Measurements from ENCODE around the gene ATG101. TPM values are rescaled to one million over a fixed set of nuclear protein-coding genes. Genes with fewer than 3 reads are reported as not detected.
A peak's percentile ranks its signal among the peaks of the same experiment; 100 is the strongest.

ATG101 gene
- total and polyA plus RNA-seq, 3 donors from 2014 or later = 52.6 to 64.5 (median 64.5) TPM

- Histone ChIP-seq H3K4me1 (peaks cover 66% of the 10 kb centered on the region), H3K36me3 (ENCODE audit: low read depth, missing control alignments) (no peaks in the 10 kb centered on the region), H3K9me3 (no peaks in the 10 kb centered on the region), H3K27me3 (no peaks in the 10 kb centered on the region), H3K27ac (peak overlapping the region; percentile 87 to 88), H3K4me3 (no peak overlapping the region)
- 28 to 31% methylated on average over 16 to 18 of the region's 18 CpGs for WGBS, 2 donors
- TF ChIP-seq POLR2A (IDR thresholded peaks at IDR 0.05) = no peak
- no peak for TF ChIP-seq CTCF (IDR thresholded peaks at IDR 0.05)
- peak; percentile 92 for DNase-seq
- intact Hi-C loops (cut with DNase I; ENCODE audit: low total_unique reads) = no loop called here
Measured at GRCh38 chr12:52044292-52044983, 25.3 kb upstream of the ATG101 start.

GRCh38 chr12:52045794-52046199 is 24.0 kb upstream of the ATG101 start:
- Histone ChIP-seq H3K36me3 (ENCODE audit: low read depth, missing control alignments) (no peaks in the 10 kb centered on the region), H3K4me1 (peaks cover 67% of the 10 kb centered on the region), H3K4me3 (no peak overlapping the region), H3K27me3 (no peaks in the 10 kb centered on the region), H3K9me3 (no peaks in the 10 kb centered on the region), H3K27ac (peak overlapping the region; percentile 87 to 88)
- DNase-seq = no peak
- 44 to 53% methylated on average over 2 to 4 of the region's 4 CpGs for WGBS, 2 donors
- intact Hi-C loops (cut with DNase I; ENCODE audit: low total_unique reads) = no loop called here
- no peak for TF ChIP-seq POLR2A (IDR thresholded peaks at IDR 0.05)
- TF ChIP-seq CTCF (IDR thresholded peaks at IDR 0.05) = no peak

- Histone ChIP-seq H3K27me3 (no peaks in the 10 kb centered on the region), H3K4me1 (peaks cover 62% of the 10 kb centered on the region), H3K4me3 (no peak overlapping the region), H3K36me3 (ENCODE audit: low read depth, missing control alignments) (no peaks in the 10 kb centered on the region), H3K27ac (peak overlapping the region in 1 of 2 donors; percentile 1), H3K9me3 (no peaks in the 10 kb centered on the region)
- WGBS, 2 donors = 90 to 94% methylated on average over 7 of the region's 7 CpGs
- TF ChIP-seq CTCF (IDR thresholded peaks at IDR 0.05) = no peak
- no peak for TF ChIP-seq POLR2A (IDR thresholded peaks at IDR 0.05)
- no peak for DNase-seq
- intact Hi-C loops (cut with DNase I; ENCODE audit: low total_unique reads) = no loop called here
Measured at GRCh38 chr12:52046859-52047258, 22.9 kb upstream of the ATG101 start.

GRCh38 chr12:52049286-52049685 is 20.5 kb upstream of the ATG101 start:
- WGBS, 2 donors = 63 to 71% methylated on average over 3 to 4 of the region's 4 CpGs
- H3K27me3 ChIP-seq = no peaks in the 10 kb centered on the region
- H3K4me3 ChIP-seq = no peak overlapping the region
- H3K9me3 ChIP-seq = no peaks in the 10 kb centered on the region
- DNase-seq = no peak
- H3K27ac ChIP-seq = peak overlapping the region; percentile 94 to 96
- H3K36me3 ChIP-seq (ENCODE audit: low read depth, missing control alignments) = no peaks in the 10 kb centered on the region
- H3K4me1 ChIP-seq = peaks cover 49% of the 10 kb centered on the region
- TF ChIP-seq POLR2A (IDR thresholded peaks at IDR 0.05) (no peak), CTCF (IDR thresholded peaks at IDR 0.05) (no peak)
- intact Hi-C loops (cut with DNase I; ENCODE audit: low total_unique reads) = no loop called here

GRCh38 chr12:52049688-52050087 is 20.1 kb upstream of the ATG101 start:
- no peak for TF ChIP-seq POLR2A (IDR thresholded peaks at IDR 0.05)
- TF ChIP-seq CTCF (IDR thresholded peaks at IDR 0.05) = no peak
- Histone ChIP-seq H3K4me1 (peaks cover 45% of the 10 kb centered on the region), H3K4me3 (peak overlapping the region in 1 of 2 donors; percentile 80), H3K9me3 (no peaks in the 10 kb centered on the region), H3K27me3 (no peaks in the 10 kb centered on the region), H3K36me3 (ENCODE audit: low read depth, missing control alignments) (no peaks in the 10 kb centered on the region), H3K27ac (peak overlapping the region; percentile 94 to 96)
- DNase-seq = no peak
- intact Hi-C loops (cut with DNase I; ENCODE audit: low total_unique reads) = no loop called here
- WGBS, 2 donors = 64 to 66% methylated on average over 5 of the region's 5 CpGs
